Activated T-helper 1 cell treated with anti-CD3 and anti-CD28 coated beads, Interleukin-12 subunit alpha, Interleukin-12 subunit beta, Interleukin-2, Interleukin-4 antibody, amounts not matched to agents 30 ng/mL and 10 ng/mL and 1 ng/mL, durations not matched to agents 14 hours and 24 hours and 36 hours (primary cell): Measurements from ENCODE around the gene HK1. TPM values are rescaled to one million over a fixed set of nuclear protein-coding genes. Genes with fewer than 3 reads are reported as not detected.
"Not testable (repeated sequence)": the region's sequence is repeated elsewhere in the genome, so short reads cannot be mapped to it uniquely, and the experiment has no call there.

Source experiments
- DNase-seq: peaks from one replicate; pipeline ENCODE4 v3.0.0; 2021; ENCODE audit warnings: low spot score
- H3K27ac Mint-ChIP-seq: one replicate; pipeline ENCODE4 v1.8.0; 2021; ENCODE audit warnings: mild to moderate bottlenecking, mixed read lengths
- H3K27me3 Mint-ChIP-seq: one replicate; pipeline ENCODE4 v1.8.0; 2022; ENCODE audit warnings: mild to moderate bottlenecking, moderate library complexity, mixed read lengths; ENCODE audit not compliant: insufficient read depth
- H3K36me3 Mint-ChIP-seq: one replicate; pipeline ENCODE4 v1.8.0; 2021; ENCODE audit warnings: low read depth, mixed read lengths
- H3K4me1 Mint-ChIP-seq: one replicate; pipeline ENCODE4 v1.8.0; 2021; ENCODE audit warnings: low read depth, mixed read lengths
- H3K4me3 Mint-ChIP-seq: one replicate; pipeline ENCODE4 v1.8.0; 2021; ENCODE audit warnings: mild to moderate bottlenecking, moderate library complexity, mixed read lengths
- H3K9me3 Mint-ChIP-seq: one replicate; pipeline ENCODE4 v1.8.0; 2021; ENCODE audit warnings: mixed read lengths
- intact Hi-C: fragments of 100-400 bp; cut with micrococcal nuclease; formaldehyde crosslinking; loops from one replicate; pipeline ENCODE4 v1.15.1; 2024
- total RNA-seq: library from RNA; stranded (reverse); gene quantifications from 2 replicates; pipeline ENCODE4 v1.2.3, GENCODE V29; 2022

Gene HK1
- total RNA-seq, 1 donor from 2014 or later: 161 TPM

GRCh38 chr10:69292459-69292858 lies 14.2 kb downstream of the HK1 start:
- Mint-ChIP-seq H3K27ac (no peak overlapping the region), H3K27me3 (peaks cover 23% of the 10 kb centered on the region), H3K4me1 (no peaks in the 10 kb centered on the region), H3K4me3 (no peak overlapping the region), H3K36me3 (no peaks in the 10 kb centered on the region), H3K9me3 (no peaks in the 10 kb centered on the region)
- intact Hi-C loops: no loop called here
- DNase-seq: no peak

- H3K36me3 Mint-ChIP-seq: no peaks in the 10 kb centered on the region
- H3K4me1 Mint-ChIP-seq: no peaks in the 10 kb centered on the region
- no peaks in the 10 kb centered on the region for H3K9me3 Mint-ChIP-seq
- H3K27me3 Mint-ChIP-seq: peaks cover 23% of the 10 kb centered on the region
- intact Hi-C loops: no loop called here
- no peak overlapping the region for H3K4me3 Mint-ChIP-seq
- DNase-seq: no peak
- H3K27ac Mint-ChIP-seq: no peak overlapping the region
Measured at GRCh38 chr10:69295027-69295636, 16.8 kb downstream of the HK1 start.

- Mint-ChIP-seq H3K27ac (no peak overlapping the region), H3K9me3 (no peaks in the 10 kb centered on the region), H3K36me3 (no peaks in the 10 kb centered on the region), H3K27me3 (peaks cover 6% of the 10 kb centered on the region), H3K4me1 (no peaks in the 10 kb centered on the region), H3K4me3 (no peak overlapping the region)
- intact Hi-C loops: no loop called here
- no peak for DNase-seq
Measured at GRCh38 chr10:69303632-69304051, 25.3 kb downstream of the HK1 start.

DNA sequence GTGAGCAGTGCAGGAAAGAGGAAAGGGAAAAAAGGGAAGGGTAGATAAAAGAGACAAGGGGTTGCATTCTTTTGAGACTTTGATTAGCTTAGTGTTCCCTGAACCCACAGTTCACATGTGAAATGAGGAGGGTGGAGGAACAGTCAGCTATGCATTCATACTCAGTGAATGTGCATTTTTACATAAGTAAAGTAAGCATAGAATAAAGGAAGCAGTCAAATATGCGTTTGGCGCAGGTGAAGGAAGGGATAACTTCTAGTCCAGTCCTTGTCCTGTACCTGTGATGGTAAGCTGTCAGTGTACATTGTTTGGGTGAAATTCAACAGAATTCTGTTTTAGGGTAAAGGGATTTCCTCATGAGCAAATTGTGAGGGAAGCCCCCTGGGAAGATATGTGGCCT lies 28.1 kb downstream of the HK1 start:
- Mint-ChIP-seq H3K4me3 (no peak overlapping the region), H3K4me1 (no peaks in the 10 kb centered on the region), H3K36me3 (no peaks in the 10 kb centered on the region), H3K9me3 (no peaks in the 10 kb centered on the region), H3K27me3 (peaks cover 6% of the 10 kb centered on the region), H3K27ac (no peak overlapping the region)
- intact Hi-C loops: no loop called here
- DNase-seq: no peak

- H3K36me3 Mint-ChIP-seq: no peaks in the 10 kb centered on the region
- no peak overlapping the region for H3K4me3 Mint-ChIP-seq
- H3K27me3 Mint-ChIP-seq: peaks cover 6% of the 10 kb centered on the region
- intact Hi-C loops: no loop called here
- no peak overlapping the region for H3K27ac Mint-ChIP-seq
- no peak for DNase-seq
- no peaks in the 10 kb centered on the region for H3K4me1 Mint-ChIP-seq
- H3K9me3 Mint-ChIP-seq: no peaks in the 10 kb centered on the region
Measured at GRCh38 chr10:69307434-69307833, 29.1 kb downstream of the HK1 start.

DNA sequence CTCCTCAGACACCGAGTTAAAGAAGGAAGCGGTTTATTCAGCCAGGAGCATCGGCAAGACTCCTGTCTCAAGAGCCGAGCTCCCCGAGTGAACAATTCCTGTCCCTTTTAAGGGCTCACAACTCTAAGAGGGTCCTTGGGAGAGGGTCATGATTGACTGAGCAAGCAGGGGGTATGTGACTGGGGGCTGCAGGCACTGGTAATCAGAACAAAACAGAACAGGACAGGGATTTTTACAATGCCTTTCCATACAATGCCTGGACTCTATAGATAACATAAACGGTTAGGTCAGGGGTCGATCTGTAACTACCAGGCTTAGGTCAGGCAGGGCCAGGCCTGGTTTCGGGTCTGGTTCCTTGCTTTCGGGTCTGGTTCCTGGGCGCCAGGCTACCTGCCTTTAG lies 30.0 kb downstream of the HK1 start:
- H3K36me3 Mint-ChIP-seq, intact Hi-C loops, H3K4me3 Mint-ChIP-seq, H3K27ac Mint-ChIP-seq, H3K9me3 Mint-ChIP-seq, DNase-seq, H3K4me1 Mint-ChIP-seq, H3K27me3 Mint-ChIP-seq: not testable (repeated sequence)

DNA sequence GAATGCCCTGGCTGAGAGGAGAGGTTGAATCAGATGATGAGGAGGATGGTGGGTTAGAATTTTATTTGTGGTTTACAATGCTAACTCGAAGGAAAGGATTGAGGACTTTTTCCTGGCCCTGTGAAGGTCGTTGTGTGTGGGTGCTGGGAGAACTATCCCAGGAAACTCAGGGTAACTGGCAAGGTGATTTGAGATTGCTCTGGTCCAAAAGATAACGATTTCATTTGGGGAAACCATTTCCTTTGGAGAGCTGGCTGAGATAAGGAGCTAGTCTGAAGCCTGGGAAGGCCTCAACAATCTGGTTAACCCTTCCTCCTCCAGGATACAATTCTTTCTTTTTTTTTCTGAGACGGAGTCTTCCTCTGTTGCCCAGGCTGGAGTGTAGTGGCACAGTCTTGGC lies 33.0 kb downstream of the HK1 start:
- Mint-ChIP-seq H3K9me3 (no peaks in the 10 kb centered on the region), H3K27me3 (peaks cover 8% of the 10 kb centered on the region)
- no peak for DNase-seq

GRCh38 chr10:69312528-69312927 lies 34.2 kb downstream of the HK1 start:
- Mint-ChIP-seq H3K4me3 (no peak overlapping the region), H3K36me3 (no peaks in the 10 kb centered on the region), H3K27ac (no peak overlapping the region)

More for the DNA sequence above, 33.0 kb downstream of the HK1 start:
- no peak overlapping the region for H3K4me3 Mint-ChIP-seq
- no peak overlapping the region for H3K27ac Mint-ChIP-seq
- intact Hi-C loops: no loop called here
- peaks cover 7% of the 10 kb centered on the region for H3K4me1 Mint-ChIP-seq
- H3K36me3 Mint-ChIP-seq: no peaks in the 10 kb centered on the region

DNA sequence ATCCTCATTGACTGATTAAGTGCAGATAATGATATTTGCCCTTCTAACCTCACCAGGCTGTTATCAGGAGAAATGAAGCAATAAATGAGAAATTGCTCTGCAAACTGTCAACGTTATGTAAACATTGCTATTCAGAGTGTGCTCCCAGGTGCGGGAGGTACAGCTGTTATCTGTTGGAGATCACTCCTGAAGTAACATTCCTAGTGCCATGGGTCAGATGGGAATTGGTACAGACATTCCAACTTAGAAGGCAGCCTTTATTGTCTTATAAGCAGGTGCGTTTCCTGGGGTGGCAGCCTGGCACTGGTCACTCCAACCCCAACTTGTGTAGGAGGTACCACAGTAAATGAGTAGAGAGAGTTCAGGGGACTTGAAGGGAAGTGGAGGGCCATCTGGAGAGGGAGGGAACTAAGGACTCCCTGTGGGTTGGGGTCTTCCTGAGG lies 36.8 kb downstream of the HK1 start:
- intact Hi-C loops: loop anchor here (5.0 kb wide), 2 partner anchors 268 to 328 kb away; partner anchors contain the start of gene KIFBP
- Mint-ChIP-seq H3K36me3 (no peaks in the 10 kb centered on the region), H3K4me1 (peaks cover 28% of the 10 kb centered on the region), H3K4me3 (no peak overlapping the region), H3K9me3 (no peaks in the 10 kb centered on the region), H3K27ac (no peak overlapping the region), H3K27me3 (peaks cover 8% of the 10 kb centered on the region)
- no peak for DNase-seq

More at GRCh38 chr10:69312528-69312927, 34.2 kb downstream of the HK1 start:
- peaks cover 16% of the 10 kb centered on the region for H3K4me1 Mint-ChIP-seq
- no peak for DNase-seq
- H3K27me3 Mint-ChIP-seq: peaks cover 5% of the 10 kb centered on the region
- no peaks in the 10 kb centered on the region for H3K9me3 Mint-ChIP-seq
- intact Hi-C loops: no loop called here

- DNase-seq: no peak
- peak overlapping the region; percentile 41 for H3K4me3 Mint-ChIP-seq
- H3K27ac Mint-ChIP-seq: peak overlapping the region; percentile 65
- no peaks in the 10 kb centered on the region for H3K9me3 Mint-ChIP-seq
- peaks cover 8% of the 10 kb centered on the region for H3K27me3 Mint-ChIP-seq
- intact Hi-C loops: loop anchor here (5.0 kb wide), 2 partner anchors 268 to 328 kb away; partner anchors contain the start of gene KIFBP
- no peaks in the 10 kb centered on the region for H3K36me3 Mint-ChIP-seq
- H3K4me1 Mint-ChIP-seq: peaks cover 34% of the 10 kb centered on the region
Measured at GRCh38 chr10:69315610-69316312, 37.5 kb downstream of the HK1 start.

- no peak for DNase-seq
- Mint-ChIP-seq H3K27me3 (peaks cover 8% of the 10 kb centered on the region), H3K27ac (peak overlapping the region; percentile 65), H3K9me3 (no peaks in the 10 kb centered on the region), H3K4me1 (peaks cover 41% of the 10 kb centered on the region), H3K36me3 (peaks cover 2% of the 10 kb centered on the region), H3K4me3 (no peak overlapping the region)
- intact Hi-C loops: loop anchor here (5.0 kb wide), 2 partner anchors 269 to 329 kb away; partner anchors contain the start of gene KIFBP
Measured at GRCh38 chr10:69316313-69317059, 38.2 kb downstream of the HK1 start.

GRCh38 chr10:69317175-69317604 lies 38.9 kb downstream of the HK1 start:
- H3K27ac Mint-ChIP-seq: peak overlapping the region; percentile 80
- no peak for DNase-seq
- H3K4me3 Mint-ChIP-seq: peak overlapping the region; percentile 79
- intact Hi-C loops: loop anchor here (5.0 kb wide), 2 partner anchors 270 to 330 kb away; partner anchors contain the start of gene KIFBP
- H3K4me1 Mint-ChIP-seq: peaks cover 48% of the 10 kb centered on the region
- no peaks in the 10 kb centered on the region for H3K9me3 Mint-ChIP-seq
- H3K36me3 Mint-ChIP-seq: peaks cover 6% of the 10 kb centered on the region
- H3K27me3 Mint-ChIP-seq: peaks cover 8% of the 10 kb centered on the region
